ENCODE measurements around the gene NLRP7.
"Not testable (repeated sequence)": the region's sequence is repeated elsewhere in the genome, so short reads cannot be mapped to it uniquely, and the experiment has no call there.

The NLRP7 gene

DNA sequence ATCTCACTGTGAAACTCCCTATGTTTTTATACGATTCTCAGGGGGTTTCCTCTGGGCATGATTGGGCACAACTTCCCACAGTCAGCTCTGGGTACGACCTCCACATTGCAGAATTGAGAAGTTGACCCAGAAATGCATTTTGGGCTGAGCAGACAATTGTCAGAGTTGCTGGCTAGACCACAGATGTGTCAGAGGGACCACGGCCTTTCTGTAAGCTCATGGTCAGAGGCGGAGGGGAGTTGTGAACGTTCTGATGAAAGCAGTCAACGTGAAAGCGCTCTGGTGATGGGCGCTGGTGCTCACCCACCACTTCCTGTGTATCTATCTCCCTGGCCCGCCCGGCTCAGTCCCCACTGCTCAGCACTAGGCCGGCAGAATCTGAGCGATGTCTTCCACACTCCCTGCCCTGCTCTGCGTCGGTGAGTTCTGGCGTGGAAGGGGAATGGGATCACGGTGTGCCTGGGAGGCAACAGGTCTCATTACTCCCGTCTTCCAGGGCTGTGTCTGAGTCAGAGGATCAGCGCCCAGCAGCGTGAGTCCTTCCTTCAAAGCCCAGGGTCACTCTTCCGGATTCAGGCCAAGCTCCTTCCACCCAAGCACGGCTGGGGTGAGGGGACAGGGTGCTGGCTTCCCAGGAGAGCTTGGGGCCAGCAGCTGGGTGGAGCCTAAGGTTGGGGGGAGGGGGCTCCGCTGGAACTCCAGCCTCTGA, 41.4 kb downstream of the NLRP7 start, which contains the start of gene NCR1:
NCR1 (plus strand) TSS at position 346 of the 709 bp plus-strand sequence; CDS start at position 386, 40 bp downstream.
- FAIRE-seq: no peak
- DNase-seq (ENCODE audit: insufficient read length): no peak
- TF ChIP-seq TAF1 (IDR thresholded peaks at IDR 0.05; ENCODE audit: borderline replicate concordance, low read depth, low read length) (no peak), POLR2AphosphoS5 (IDR thresholded peaks at IDR 0.05; ENCODE audit: low read depth, low read length) (no peak), POLR2A (IDR thresholded peaks at IDR 0.05; ENCODE audit: low read depth, low read length) (no peak)

DNA sequence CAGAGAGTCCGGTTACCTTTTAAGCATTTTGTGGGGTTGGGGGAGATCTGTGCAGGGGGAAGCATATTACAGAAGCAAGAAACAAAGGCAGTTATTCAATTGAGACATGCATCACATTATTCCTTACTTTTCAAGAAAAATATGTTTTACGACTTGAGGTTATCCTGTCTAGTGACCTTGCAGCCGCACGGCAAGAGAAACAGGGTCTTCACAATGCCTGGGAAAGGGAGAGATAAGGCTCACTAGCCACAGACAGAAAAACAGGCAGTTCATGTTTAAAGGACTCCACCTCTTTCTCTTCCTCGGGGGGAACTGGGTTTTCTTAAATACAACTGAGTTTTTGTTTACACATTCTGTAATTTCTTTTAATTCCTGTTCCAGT, 41.9 kb downstream of the NLRP7 start:
- DNase-seq (ENCODE audit: insufficient read length) (no peak), FAIRE-seq (no peak)
- no peak for TF ChIP-seq TAF1 (IDR thresholded peaks at IDR 0.05; ENCODE audit: borderline replicate concordance, low read depth, low read length)
- no peak for TF ChIP-seq POLR2A (IDR thresholded peaks at IDR 0.05; ENCODE audit: low read depth, low read length)
- TF ChIP-seq POLR2AphosphoS5 (IDR thresholded peaks at IDR 0.05; ENCODE audit: low read depth, low read length): no peak

DNA sequence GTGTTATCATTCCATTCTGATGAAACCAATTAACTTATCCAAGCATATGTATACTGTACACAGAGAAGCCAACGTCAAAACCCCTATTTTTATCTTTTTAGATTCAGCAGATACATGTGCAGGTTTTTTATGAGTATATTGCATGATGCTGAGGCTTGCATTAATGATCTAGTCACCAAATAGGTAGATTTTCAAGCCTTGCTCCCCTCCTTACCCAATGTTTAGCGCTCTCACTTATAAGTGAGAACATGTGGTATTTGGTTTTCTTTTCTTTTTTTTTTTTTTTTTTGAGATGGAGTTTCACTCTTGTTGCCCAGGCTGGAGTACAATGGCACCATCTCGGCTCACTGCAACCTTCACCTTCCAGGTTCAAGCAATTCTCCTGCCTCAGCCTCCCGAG, 43.1 kb downstream of the NLRP7 start:
- FAIRE-seq; DNase-seq (ENCODE audit: insufficient read length): not testable (repeated sequence)

DNA sequence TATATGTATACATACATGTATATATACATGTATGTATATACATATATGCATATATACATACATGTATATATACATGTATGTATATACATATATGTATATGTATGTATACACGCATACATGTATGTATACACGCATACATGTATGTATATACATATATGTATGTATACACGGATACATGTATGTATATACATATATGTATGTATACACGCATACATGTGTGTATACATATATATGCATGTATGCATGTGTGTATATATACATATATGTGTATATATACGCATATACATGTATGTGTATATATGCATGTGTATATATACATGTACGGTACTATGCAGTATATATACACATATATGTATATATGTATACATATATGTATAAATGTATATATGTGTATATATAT, 44.0 kb downstream of the NLRP7 start:
- TF ChIP-seq POLR2A (IDR thresholded peaks at IDR 0.05; ENCODE audit: low read depth, low read length): no peak
- no peak for FAIRE-seq
- no peak for DNase-seq (ENCODE audit: insufficient read length)

GRCh38 chr19:54902061-54902460, 45.3 kb downstream of the NLRP7 start:
- no peak for FAIRE-seq

DNA sequence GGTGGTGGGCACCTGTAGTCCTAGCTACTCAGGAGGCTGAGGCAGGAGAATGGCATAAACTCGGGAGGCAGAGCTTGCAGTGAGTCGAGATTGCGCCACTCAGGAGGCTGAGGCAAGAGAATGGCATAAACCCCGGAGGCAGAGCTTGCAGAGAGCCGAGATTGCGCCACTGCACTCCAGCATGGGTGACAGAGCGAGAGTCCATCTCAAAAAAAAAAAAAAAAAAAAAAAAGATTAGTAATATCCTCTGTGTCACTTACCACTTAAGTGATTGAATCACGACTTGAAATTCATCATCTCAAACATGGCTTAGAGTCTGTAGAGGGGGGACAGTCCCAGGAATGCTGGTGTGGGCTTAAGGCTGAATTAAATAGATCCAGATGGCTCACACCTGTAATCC, 46.2 kb downstream of the NLRP7 start:
- not testable (repeated sequence) for DNase-seq (ENCODE audit: insufficient read length); FAIRE-seq

More at GRCh38 chr19:54902061-54902460, 45.3 kb downstream of the NLRP7 start:
- TF ChIP-seq POLR2AphosphoS5 (IDR thresholded peaks at IDR 0.05; ENCODE audit: low read depth, low read length) (no peak), POLR2A (IDR thresholded peaks at IDR 0.05; ENCODE audit: low read depth, low read length) (no peak), TAF1 (IDR thresholded peaks at IDR 0.05; ENCODE audit: borderline replicate concordance, low read depth, low read length) (no peak)
- DNase-seq (ENCODE audit: insufficient read length): no peak

DNA sequence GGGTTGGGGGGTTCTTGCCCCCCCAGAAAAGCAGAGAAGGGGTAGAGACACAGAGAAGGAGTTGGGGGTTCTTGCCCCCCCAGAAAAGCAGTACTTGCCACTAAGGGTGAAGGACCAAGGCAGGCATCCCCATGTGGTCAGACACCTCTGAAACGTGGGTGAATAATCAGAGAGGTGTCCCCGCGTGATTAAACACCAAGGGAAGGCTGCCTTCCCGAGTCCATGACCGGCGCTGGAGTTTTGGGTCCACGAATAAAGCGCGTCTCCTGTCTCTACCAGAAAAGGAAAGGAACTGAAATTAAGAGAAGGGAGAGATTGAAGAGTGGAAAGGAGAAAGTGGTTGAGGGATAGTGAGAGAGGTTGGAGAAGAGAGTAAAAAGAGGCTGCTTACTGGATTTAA, 47.7 kb downstream of the NLRP7 start:
- FAIRE-seq; DNase-seq (ENCODE audit: insufficient read length): not testable (repeated sequence)

DNA sequence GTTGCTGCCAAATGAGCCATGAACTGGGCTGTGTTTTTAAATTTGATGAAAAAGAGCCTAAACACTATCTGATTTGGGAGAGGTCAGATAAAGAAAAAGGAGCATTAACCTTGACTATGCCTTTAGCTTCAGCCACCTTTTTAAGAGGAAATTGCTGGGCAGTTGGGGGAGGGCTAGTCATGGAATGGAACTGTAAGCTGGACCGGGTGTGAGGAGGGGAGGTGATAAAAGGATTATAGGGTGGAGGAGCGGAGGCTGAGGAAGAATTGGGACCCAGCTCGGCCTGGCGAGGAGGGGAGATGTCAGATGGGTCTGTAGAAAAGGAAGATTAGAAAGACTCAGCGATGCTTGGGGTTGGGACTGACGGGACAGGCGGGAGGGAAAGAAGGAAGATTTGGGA, 48.6 kb downstream of the NLRP7 start:
- not testable (repeated sequence) for DNase-seq (ENCODE audit: insufficient read length); FAIRE-seq

- FAIRE-seq: no peak
- no peak for DNase-seq (ENCODE audit: insufficient read length)
- no peak for TF ChIP-seq TAF1 (IDR thresholded peaks at IDR 0.05; ENCODE audit: borderline replicate concordance, low read depth, low read length)
- TF ChIP-seq POLR2AphosphoS5 (IDR thresholded peaks at IDR 0.05; ENCODE audit: low read depth, low read length): no peak
- no peak for TF ChIP-seq POLR2A (IDR thresholded peaks at IDR 0.05; ENCODE audit: low read depth, low read length)
Observed at GRCh38 chr19:54896036-54896435, 51.3 kb downstream of the NLRP7 start.

DNA sequence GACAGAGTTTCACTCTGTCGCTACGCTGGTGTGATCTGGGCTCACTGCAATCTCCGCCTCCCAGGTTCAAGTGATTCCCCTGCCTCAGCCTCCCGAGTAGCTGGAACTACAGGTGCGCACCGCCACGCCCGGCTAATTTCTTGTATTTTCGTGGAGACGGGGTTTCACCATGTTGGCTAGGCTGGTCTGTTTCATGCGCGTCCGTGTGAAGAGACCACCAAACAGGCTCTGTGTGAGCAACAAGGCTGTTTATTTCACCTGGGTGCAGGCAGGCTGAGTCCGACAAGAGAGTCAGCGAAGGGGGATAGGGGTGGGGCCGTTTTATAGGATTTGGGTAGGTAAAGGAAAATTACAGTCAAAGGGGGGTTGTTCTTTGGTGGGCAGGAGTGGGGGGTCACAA, 53.2 kb downstream of the NLRP7 start:
- not testable (repeated sequence) for FAIRE-seq; DNase-seq (ENCODE audit: insufficient read length)

DNA sequence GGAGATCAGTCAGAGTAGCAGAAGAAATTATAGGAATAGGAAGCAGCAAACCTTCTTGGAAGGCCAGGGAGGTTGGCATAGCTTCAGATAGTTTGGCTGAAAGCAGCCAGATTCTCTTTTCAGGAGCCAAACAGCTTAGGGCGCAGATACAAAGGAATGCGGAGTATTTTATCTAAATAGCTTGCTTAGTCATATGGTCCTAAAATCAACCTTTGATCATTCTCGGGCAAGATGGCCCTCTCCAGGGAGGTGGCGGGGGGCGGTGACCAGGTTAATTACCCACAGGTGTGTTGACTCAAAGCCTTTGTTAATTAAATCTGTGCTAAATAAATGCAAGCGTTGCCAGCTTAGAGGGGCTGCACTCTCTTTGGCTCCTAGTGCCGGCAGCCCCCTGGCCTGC, 53.9 kb downstream of the NLRP7 start:
- DNase-seq (ENCODE audit: insufficient read length) (no peak), FAIRE-seq (no peak)
- TF ChIP-seq TAF1 (IDR thresholded peaks at IDR 0.05; ENCODE audit: borderline replicate concordance, low read depth, low read length): no peak

DNA sequence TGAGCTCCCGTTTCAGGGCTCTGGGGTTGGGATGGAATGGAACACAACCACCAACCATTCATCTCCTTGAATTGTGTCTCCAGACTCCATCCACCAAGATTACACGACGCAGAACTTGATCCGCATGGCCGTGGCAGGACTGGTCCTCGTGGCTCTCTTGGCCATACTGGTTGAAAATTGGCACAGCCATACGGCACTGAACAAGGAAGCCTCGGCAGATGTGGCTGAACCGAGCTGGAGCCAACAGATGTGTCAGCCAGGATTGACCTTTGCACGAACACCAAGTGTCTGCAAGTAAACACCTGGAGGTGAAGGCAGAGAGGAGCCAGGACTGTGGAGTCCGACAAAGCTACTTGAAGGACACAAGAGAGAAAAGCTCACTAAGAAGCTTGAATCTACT, 57.8 kb downstream of the NLRP7 start:
- DNase-seq (ENCODE audit: insufficient read length) (no peak), FAIRE-seq (no peak)
- no peak for TF ChIP-seq POLR2A (IDR thresholded peaks at IDR 0.05; ENCODE audit: low read depth, low read length)

DNA sequence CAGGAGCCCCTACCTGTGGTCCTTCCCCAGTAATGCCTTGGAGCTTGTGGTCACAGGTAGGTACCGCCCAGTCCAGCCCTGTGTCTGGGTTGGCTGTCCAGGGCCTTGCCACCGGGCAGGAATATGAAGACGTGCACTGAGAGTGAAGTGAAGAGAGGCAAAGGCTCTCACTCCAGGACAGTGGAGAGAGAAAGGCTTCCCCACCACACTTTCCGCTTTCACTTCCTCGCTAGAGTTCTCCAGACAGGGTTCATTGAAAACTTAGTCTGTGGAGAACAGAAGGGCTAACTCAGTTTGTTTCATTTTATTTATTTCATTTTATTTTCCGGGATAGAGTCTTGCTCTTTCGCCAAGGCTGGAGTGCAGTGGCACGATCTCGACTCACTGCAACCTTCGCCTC, 59.1 kb downstream of the NLRP7 start:
- FAIRE-seq (no peak), DNase-seq (ENCODE audit: insufficient read length) (no peak)
- TF ChIP-seq POLR2A (IDR thresholded peaks at IDR 0.05; ENCODE audit: low read depth, low read length) (no peak), POLR2AphosphoS5 (IDR thresholded peaks at IDR 0.05; ENCODE audit: low read depth, low read length) (no peak), TAF1 (IDR thresholded peaks at IDR 0.05; ENCODE audit: borderline replicate concordance, low read depth, low read length) (no peak)

- no peak for DNase-seq (ENCODE audit: insufficient read length)
- TF ChIP-seq POLR2AphosphoS5 (IDR thresholded peaks at IDR 0.05; ENCODE audit: low read depth, low read length) (no peak), POLR2A (IDR thresholded peaks at IDR 0.05; ENCODE audit: low read depth, low read length) (no peak), TAF1 (IDR thresholded peaks at IDR 0.05; ENCODE audit: borderline replicate concordance, low read depth, low read length) (no peak)
- FAIRE-seq: no peak
Observed at GRCh38 chr19:54883228-54883627, 64.1 kb downstream of the NLRP7 start.
